ENCODE data around the gene GOLGA8N.

DNA sequence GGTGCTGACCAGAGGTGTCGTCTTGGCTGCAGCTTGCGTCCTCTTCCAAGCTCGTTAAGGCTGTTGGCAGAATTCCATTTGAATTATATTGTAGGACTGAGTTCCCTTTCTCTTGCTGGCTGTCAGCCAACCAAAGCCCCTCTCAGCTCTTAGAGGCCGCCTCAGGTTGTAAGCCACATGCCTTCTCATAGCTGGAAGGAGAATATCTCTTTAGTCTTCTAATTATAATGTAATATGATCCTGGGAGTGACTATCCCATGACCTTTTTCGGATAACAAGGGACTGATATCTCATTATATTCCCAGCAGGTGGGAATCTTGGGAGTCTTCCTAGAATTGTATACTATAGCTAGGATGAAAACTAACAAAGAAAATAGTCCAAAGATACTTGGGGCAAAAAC lies 53.0 kb downstream of the GOLGA8N start:
- TF ChIP-seq, protein P1, sequence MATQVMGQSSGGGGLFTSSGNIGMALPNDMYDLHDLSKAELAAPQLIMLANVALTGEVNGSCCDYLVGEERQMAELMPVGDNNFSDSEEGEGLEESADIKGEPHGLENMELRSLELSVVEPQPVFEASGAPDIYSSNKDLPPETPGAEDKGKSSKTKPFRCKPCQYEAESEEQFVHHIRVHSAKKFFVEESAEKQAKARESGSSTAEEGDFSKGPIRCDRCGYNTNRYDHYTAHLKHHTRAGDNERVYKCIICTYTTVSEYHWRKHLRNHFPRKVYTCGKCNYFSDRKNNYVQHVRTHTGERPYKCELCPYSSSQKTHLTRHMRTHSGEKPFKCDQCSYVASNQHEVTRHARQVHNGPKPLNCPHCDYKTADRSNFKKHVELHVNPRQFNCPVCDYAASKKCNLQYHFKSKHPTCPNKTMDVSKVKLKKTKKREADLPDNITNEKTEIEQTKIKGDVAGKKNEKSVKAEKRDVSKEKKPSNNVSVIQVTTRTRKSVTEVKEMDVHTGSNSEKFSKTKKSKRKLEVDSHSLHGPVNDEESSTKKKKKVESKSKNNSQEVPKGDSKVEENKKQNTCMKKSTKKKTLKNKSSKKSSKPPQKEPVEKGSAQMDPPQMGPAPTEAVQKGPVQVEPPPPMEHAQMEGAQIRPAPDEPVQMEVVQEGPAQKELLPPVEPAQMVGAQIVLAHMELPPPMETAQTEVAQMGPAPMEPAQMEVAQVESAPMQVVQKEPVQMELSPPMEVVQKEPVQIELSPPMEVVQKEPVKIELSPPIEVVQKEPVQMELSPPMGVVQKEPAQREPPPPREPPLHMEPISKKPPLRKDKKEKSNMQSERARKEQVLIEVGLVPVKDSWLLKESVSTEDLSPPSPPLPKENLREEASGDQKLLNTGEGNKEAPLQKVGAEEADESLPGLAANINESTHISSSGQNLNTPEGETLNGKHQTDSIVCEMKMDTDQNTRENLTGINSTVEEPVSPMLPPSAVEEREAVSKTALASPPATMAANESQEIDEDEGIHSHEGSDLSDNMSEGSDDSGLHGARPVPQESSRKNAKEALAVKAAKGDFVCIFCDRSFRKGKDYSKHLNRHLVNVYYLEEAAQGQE (IDR thresholded peaks at IDR 0.05) = no peak
- no peak for TF ChIP-seq TAF1 (conservative IDR thresholded peaks at IDR 0.05)
- TF ChIP-seq, protein P2, sequence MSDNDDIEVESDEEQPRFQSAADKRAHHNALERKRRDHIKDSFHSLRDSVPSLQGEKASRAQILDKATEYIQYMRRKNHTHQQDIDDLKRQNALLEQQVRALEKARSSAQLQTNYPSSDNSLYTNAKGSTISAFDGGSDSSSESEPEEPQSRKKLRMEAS (IDR thresholded peaks at IDR 0.05) = no peak
- TF ChIP-seq, protein P3, sequence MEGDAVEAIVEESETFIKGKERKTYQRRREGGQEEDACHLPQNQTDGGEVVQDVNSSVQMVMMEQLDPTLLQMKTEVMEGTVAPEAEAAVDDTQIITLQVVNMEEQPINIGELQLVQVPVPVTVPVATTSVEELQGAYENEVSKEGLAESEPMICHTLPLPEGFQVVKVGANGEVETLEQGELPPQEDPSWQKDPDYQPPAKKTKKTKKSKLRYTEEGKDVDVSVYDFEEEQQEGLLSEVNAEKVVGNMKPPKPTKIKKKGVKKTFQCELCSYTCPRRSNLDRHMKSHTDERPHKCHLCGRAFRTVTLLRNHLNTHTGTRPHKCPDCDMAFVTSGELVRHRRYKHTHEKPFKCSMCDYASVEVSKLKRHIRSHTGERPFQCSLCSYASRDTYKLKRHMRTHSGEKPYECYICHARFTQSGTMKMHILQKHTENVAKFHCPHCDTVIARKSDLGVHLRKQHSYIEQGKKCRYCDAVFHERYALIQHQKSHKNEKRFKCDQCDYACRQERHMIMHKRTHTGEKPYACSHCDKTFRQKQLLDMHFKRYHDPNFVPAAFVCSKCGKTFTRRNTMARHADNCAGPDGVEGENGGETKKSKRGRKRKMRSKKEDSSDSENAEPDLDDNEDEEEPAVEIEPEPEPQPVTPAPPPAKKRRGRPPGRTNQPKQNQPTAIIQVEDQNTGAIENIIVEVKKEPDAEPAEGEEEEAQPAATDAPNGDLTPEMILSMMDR (IDR thresholded peaks at IDR 0.05; ENCODE audit: low read depth, low read length, missing input control) = no peak
- no peak for TF ChIP-seq RAD21 (IDR thresholded peaks at IDR 0.05)

Data from liver (tissue), 3 donors.